T-helper 22 cell (primary cell): ENCODE data around the gene MARS1.

Source experiments
- DNase-seq: peaks from one replicate; pipeline ENCODE4 v3.0.0-alpha.2; 2020; ENCODE audit warnings: low read depth

The MARS1 gene

DNA sequence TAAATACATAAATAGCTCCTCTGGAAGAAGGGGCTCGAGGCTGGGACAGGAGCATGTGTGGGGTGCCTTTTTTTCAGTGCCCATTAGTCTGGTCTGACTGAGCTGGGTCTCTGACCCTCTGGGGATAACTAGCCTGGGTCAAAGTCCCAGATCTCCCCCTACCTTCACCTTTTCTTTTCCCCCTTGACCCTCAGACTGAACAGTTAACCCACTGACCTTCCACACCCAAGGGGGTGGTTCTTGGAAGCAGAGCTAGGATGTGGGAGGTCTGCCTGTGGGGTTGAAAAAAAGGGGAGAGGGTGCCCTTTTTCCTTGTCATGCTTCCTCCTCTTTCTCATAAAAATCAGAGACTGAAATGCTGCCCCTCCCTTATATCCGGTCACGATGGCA, 29.2 kb upstream of the MARS1 start:
- DNase-seq = no peak

DNA sequence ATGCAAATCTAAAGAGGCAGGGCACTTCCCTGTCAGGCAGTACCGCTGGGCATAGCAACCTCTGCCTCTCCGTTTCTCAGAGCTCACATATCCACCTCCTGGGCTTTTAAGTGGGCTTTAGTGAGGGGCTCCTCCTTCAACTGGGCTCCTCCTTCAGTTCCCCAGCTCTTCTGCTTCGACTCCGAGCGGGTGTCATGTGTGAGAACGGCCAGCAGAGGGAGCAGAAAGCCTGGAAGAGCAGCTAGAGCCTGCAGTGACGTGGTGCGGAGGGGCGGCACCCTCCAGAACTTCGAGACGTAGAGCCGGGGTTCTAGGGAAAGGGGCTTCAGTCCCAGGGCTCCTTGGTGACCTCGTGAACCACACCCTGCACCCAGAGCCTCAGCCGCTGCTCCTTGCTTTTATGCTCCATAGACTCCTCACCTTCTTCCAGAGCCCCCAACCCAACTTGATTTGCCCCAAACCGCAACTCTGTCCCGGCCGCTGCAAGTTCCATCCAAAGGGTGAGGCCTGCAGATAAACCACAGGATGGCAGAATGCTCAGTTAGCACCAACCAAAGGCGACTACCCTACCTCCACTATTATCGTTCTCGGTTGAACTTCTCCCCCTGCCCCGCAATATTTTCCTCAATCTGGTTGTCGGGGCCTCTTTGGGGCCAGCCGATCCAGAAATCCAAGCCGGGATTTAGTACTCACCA, 28.7 kb upstream of the MARS1 start:
- peak; percentile 82 for DNase-seq

GRCh38 chr12:57459750-57460467, 28.0 kb upstream of the MARS1 start, which contains the start of gene GLI1:
Gene GLI1 (plus strand): TSS chr12:57459785. CDS start chr12:57463692, 3,907 bp downstream.
- no peak for DNase-seq

DNA sequence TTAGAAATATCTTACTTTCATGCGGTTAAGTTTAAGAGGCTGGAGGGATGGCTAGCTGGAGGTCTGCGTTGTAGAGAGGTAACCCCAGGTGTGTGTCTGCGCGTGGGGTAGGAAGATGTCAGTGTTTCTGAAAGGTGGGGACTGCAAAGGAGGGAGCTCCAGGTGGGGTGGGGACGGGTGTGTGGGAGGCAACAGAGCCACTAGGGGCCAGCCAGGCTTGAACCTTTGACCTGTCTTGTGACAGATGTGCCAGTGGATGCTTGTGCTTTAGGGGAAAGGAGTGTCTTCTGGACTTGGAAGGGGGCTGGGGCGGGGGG, 27.4 kb upstream of the MARS1 start:
- DNase-seq = no peak

DNA sequence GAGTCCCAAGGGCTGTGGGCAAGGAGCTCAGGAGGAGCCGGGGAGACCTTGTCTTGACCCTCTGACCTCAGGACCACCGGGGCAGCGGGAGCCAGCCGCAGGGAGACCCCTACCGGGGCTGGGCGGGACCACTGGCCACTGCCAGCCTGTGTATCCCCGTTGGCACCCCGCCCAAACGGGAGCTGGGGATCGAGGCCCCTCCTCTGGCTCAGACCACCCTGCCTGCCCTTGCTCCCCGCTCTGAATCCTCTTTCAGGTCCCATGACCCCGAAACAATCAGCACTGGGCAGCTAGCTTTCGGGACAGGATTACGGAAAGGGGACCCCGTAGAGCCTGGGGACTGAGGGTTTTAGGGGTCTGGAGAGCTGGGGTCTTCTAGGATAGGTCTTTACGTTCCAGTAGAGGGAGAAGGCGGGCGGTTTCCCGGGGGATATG, 27.0 kb upstream of the MARS1 start:
- no peak for DNase-seq

- no peak for DNase-seq
These were observed 26.5 kb upstream of the MARS1 start for GRCh38 chr12:57461276-57461916.

DNA sequence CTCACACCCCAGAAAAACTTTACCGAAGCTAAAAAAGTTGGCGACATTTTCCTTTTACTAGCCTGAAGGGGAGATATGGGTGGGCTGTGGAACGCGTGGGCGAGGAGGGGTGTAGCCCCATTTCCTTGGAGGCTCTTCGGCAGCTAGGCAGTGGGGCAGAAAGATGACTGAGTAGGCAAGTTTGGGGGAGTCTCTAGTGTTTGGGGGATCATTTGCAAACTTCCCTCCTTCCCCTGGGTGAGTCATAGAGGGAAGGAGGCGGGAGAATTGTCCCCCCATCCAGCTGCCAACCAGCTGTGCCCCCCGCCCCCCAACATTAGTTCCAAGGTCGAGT, 26.0 kb upstream of the MARS1 start:
- DNase-seq = no peak

GRCh38 chr12:57462251-57462911, 25.5 kb upstream of the MARS1 start:
- DNase-seq = peak; percentile 74

DNA sequence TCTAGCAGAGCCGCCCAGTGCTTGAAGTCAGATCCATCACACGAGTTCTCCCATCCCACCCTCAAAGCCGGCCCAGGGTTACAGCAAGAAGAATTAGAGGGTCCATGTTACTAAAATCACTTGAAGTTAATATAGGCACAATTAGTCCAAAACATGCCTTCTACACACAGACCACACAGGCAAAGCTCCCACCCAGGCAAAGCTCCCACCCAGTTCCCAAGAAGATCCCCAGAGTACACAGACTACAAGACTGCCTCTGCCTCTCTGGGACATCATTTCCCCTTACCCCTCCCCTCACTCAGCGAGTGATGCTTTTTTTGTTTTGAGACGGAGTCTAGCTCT, 25.0 kb upstream of the MARS1 start:
- no peak for DNase-seq

DNA sequence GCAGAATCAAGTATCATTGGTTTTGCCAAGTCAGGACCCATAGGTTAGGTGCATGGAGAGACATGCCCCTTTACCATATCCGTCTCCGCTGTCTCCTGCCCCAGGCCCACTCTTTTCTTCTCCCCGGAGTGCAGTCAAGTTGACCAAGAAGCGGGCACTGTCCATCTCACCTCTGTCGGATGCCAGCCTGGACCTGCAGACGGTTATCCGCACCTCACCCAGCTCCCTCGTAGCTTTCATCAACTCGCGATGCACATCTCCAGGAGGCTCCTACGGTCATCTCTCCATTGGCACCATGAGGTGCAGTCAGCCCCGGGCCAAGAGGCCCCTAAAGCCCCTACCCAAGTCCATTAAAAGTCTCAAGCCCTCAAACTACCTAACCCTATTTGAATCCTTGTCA, 23.3 kb upstream of the MARS1 start:
- no peak for DNase-seq

DNA sequence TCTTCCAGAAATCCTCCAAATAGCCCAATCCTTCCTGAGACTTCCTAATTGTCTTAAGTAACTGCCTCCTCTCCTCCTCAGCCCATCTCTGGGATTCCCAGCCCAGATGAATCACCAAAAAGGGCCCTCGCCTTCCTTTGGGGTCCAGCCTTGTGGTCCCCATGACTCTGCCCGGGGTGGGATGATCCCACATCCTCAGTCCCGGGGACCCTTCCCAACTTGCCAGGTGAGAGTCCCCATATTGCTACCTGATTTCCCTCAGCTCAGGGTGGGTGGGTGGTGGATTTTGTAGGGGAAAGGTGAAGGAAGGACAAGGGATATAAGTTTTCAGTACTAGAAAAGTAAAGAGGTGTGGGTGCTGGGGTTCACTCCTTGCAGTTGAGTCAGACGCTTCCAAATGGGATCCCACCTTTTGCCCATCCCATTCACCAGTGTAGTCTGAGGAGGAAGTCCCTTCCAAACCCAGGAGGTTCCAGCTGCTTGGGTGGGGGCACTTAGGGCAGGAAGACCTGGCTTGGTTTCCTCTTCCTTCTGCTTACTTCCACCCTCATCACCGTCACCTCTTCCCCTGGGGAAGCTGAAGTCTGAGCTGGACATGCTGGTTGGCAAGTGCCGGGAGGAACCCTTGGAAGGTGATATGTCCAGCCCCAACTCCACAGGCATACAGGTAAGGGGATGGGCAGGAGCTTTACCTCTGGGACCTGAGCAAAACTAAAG, 22.7 kb upstream of the MARS1 start:
- no peak for DNase-seq

GRCh38 chr12:57465747-57466505, 21.9 kb upstream of the MARS1 start:
- DNase-seq = no peak

DNA sequence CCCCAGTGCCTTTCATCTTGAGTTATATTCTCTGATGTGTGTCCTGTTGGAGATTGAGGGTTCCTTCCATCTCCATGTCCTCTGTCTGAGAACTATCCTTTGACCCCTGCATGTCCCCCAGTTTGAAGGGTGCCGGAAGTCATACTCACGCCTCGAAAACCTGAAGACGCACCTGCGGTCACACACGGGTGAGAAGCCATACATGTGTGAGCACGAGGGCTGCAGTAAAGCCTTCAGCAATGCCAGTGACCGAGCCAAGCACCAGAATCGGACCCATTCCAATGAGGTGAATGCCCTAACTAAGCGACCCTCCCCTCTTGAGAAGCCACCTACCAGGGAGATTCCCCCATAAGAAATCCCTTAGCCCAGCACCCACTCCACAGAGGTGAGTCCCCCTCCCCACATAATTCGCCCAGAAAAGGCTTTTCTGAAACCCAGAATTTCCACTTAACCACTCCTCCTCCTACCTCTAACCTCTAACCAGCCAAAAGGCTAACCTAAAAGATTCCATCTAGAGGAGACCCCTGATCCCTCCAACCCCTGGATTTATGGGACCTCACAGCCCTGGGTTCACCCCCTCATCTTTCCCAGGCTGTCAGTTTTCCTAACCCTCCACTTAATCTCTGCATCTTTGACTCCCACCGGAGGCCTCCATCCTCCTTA, 20.5 kb upstream of the MARS1 start:
- no peak for DNase-seq

- DNase-seq = no peak
These were observed 20.0 kb upstream of the MARS1 start for GRCh38 chr12:57467915-57468314.

- no peak for DNase-seq
These were observed 18.3 kb upstream of the MARS1 start for GRCh38 chr12:57469296-57470164.

GRCh38 chr12:57470286-57470969, 17.4 kb upstream of the MARS1 start:
- no peak for DNase-seq

DNA sequence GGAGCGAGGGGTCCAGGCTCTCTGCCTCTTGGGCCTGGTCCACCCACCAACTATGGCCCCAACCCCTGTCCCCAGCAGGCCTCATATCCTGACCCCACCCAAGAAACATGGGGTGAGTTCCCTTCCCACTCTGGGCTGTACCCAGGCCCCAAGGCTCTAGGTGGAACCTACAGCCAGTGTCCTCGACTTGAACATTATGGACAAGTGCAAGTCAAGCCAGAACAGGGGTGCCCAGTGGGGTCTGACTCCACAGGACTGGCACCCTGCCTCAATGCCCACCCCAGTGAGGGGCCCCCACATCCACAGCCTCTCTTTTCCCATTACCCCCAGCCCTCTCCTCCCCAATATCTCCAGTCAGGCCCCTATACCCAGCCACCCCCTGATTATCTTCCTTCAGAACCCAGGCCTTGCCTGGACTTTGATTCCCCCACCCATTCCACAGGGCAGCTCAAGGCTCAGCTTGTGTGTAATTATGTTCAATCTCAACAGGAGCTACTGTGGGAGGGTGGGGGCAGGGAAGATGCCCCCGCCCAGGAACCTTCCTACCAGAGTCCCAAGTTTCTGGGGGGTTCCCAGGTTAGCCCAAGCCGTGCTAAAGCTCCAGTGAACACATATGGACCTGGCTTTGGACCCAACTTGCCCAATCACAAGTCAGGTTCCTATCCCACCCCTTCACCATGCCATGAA, 16.8 kb upstream of the MARS1 start:
- DNase-seq = no peak

DNA sequence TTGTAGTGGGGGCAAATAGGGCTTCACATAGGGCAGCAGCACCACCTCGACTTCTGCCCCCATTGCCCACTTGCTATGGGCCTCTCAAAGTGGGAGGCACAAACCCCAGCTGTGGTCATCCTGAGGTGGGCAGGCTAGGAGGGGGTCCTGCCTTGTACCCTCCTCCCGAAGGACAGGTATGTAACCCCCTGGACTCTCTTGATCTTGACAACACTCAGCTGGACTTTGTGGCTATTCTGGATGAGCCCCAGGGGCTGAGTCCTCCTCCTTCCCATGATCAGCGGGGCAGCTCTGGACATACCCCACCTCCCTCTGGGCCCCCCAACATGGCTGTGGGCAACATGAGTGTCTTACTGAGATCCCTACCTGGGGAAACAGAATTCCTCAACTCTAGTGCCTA, 16.2 kb upstream of the MARS1 start:
- no peak for DNase-seq

DNA sequence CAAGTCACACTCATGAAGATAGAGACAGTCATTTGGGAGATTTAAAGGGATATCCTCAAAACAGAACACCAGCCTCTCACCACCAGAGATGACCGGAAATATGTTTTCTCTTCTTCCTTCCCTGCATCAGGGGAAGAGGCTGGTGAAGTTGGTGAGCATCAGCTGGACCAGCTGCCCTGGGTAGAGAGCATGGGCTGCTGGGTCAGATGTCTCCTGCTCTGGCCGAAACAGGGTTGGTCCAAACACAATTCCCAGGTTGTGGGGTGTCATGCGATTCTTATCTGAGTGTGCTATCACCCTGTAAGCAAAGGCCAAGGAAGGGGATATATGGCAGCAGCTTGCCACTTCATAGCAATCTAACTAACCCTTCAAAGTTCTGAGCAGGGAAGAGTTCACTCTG, 15.5 kb upstream of the MARS1 start:
- DNase-seq = no peak
